GM23338 (cell line): Measurements from ENCODE around the gene ENTR1. TPM values are rescaled to one million over a fixed set of nuclear protein-coding genes. Genes with fewer than 3 reads are reported as not detected.

ENCODE experiments used
- ATAC-seq: fragments of 200-7000 bp; cut with Tn5 transposase; 3 replicates; pipeline ENCODE4 v1.9.1; 2020
- DNase-seq: peaks from one replicate; pipeline ENCODE4 v3.0.0-alpha.2; 2015; ENCODE audit warnings: low spot score
- H2AFZ ChIP-seq: fragments of 200-600 bp; sonication (generic); 2 replicates; pipeline ENCODE4 v1.8.0; 2016; ENCODE audit warnings: antibody characterized with exemption, mild to moderate bottlenecking, moderate library complexity
- H3F3A ChIP-seq: fragments of 200-600 bp; sonication (generic); replicated peaks from 2 replicates; pipeline ENCODE4 v1.8.0; 2017; ENCODE audit warnings: antibody characterized with exemption, mixed run types, low read depth
- H3K27ac ChIP-seq: fragments of 200-600 bp; sonication (generic); 2 replicates; pipeline ENCODE4 v1.6.1; 2016; ENCODE audit warnings: low read depth
- H3K27me3 ChIP-seq: fragments of 200-600 bp; sonication (generic); 2 replicates; pipeline ENCODE4 v1.8.0; 2016; ENCODE audit warnings: mild to moderate bottlenecking, mixed run types, moderate library complexity; ENCODE audit not compliant: insufficient read depth
- H3K36me3 ChIP-seq: fragments of 200-600 bp; sonication (generic); 2 replicates; pipeline ENCODE4 v1.8.0; 2016; ENCODE audit warnings: mild to moderate bottlenecking; ENCODE audit not compliant: insufficient read depth
- H3K4me1 ChIP-seq: fragments of 200-600 bp; sonication (generic); 2 replicates; pipeline ENCODE4 v1.8.0; 2016; ENCODE audit warnings: mild to moderate bottlenecking, moderate library complexity; ENCODE audit not compliant: insufficient read depth
- H3K4me2 ChIP-seq: fragments of 200-600 bp; sonication (generic); 2 replicates; pipeline ENCODE4 v1.7.1; 2017; ENCODE audit warnings: mixed run types
- H3K4me3 ChIP-seq: fragments of 200-600 bp; sonication (generic); 2 replicates; pipeline ENCODE4 v1.6.1; 2016; ENCODE audit warnings: mixed run types
- H3K79me2 ChIP-seq: fragments of 200-600 bp; sonication (generic); replicated peaks from 2 replicates; pipeline ENCODE4 v1.8.0; 2017; ENCODE audit warnings: mild to moderate bottlenecking; ENCODE audit not compliant: insufficient read depth
- H3K9me2 ChIP-seq: fragments of 200-600 bp; sonication (generic); 2 replicates; pipeline ENCODE4 v1.8.0; 2017; ENCODE audit not compliant: insufficient read depth
- H4K20me1 ChIP-seq: fragments of 200-600 bp; sonication (generic); replicated peaks from 2 replicates; pipeline ENCODE4 v1.8.0; 2017; ENCODE audit warnings: mild to moderate bottlenecking; ENCODE audit not compliant: insufficient read depth
- H3K27ac Mint-ChIP-seq: 2 replicates; pipeline ENCODE4 v1.8.0; 2020; ENCODE audit warnings: inconsistent platforms, mild to moderate bottlenecking, moderate library complexity, mixed read lengths
- H3K27me3 Mint-ChIP-seq: 3 replicates; pipeline ENCODE4 v1.8.0; 2022; ENCODE audit warnings: low read depth, mild to moderate bottlenecking, moderate library complexity, mixed read lengths, inconsistent platforms; ENCODE audit not compliant: insufficient read depth, poor library complexity
- H3K36me3 Mint-ChIP-seq: 3 replicates; pipeline ENCODE4 v1.8.0; 2021; ENCODE audit warnings: low read depth, mild to moderate bottlenecking, inconsistent platforms, moderate library complexity, mixed read lengths
- H3K4me1 Mint-ChIP-seq: 3 replicates; pipeline ENCODE4 v1.8.0; 2020; ENCODE audit warnings: mild to moderate bottlenecking, inconsistent platforms, mixed read lengths
- H3K4me3 Mint-ChIP-seq: 3 replicates; pipeline ENCODE4 v1.8.0; 2021; ENCODE audit warnings: moderate library complexity, mild to moderate bottlenecking, inconsistent platforms, mixed read lengths
- H3K9me3 Mint-ChIP-seq: 3 replicates; pipeline ENCODE4 v1.8.0; 2020; ENCODE audit warnings: moderate library complexity, mild to moderate bottlenecking, inconsistent platforms, mixed read lengths
- CTCF ChIP-seq, 2 experiments: fragments of 200-600 bp in 1 of 2; sonication (generic) in 1 of 2; conservative IDR thresholded peaks; 2 replicates each; pipeline versions ENCODE4 v1.5.1 to v1.6.1; 2016 to 2017; ENCODE audit warnings: antibody characterized with exemption in 2 of 2, low read depth in 2 of 2, mild to moderate bottlenecking in 2 of 2, moderate library complexity in 1 of 2
- EZH2 ChIP-seq: fragments of 200-600 bp; sonication (generic); IDR thresholded peaks from one replicate; pipeline ENCODE4 v1.8.0; 2017; ENCODE audit warnings: antibody characterized with exemption, mild to moderate bottlenecking, low read depth; ENCODE audit not compliant: unreplicated experiment
- STAT1 ChIP-seq: IDR thresholded peaks from one replicate; pipeline ENCODE4 v1.6.1; 2016; ENCODE audit warnings: antibody characterized with exemption; ENCODE audit not compliant: unreplicated experiment
- ZNF114 ChIP-seq: fragments of 250-450 bp; sonication (Bioruptor Pico); IDR thresholded peaks from 2 replicates; pipeline ENCODE4 v1.5.0; 2020; ENCODE audit warnings: mild to moderate bottlenecking, moderate library complexity
- ZNF462 ChIP-seq: fragments of 250-450 bp; sonication (Bioruptor Pico); IDR thresholded peaks from 2 replicates; pipeline ENCODE4 v1.5.0; 2020; ENCODE audit warnings: mild to moderate bottlenecking, moderate library complexity
- polyA plus RNA-seq: library from polyadenylated mRNA; unstranded; fragments of >200 nt; fragmentation: Nextera tagmentation; extraction: Ambion mirVana; gene quantifications from 2 replicates; pipeline ENCODE4 v1.2.1, GENCODE V29; 2016
- total RNA-seq: library from RNA; depleted of rRNA; stranded (reverse); fragments of >200 nt; shearing (Covaris generic); gene quantifications from 2 replicates; pipeline ENCODE4 v1.2.3, GENCODE V29; 2014

Gene ENTR1
- total and polyA plus RNA-seq, 2 experiments from 2014 or later, result 25.6 to 91.9 TPM

GRCh38 chr9:136423432-136424146 lies 13.2 kb upstream of the ENTR1 start:
- ATAC-seq (no peak), DNase-seq (no peak)
- Mint-ChIP-seq H3K9me3 (no peaks in the 10 kb centered on the region), H3K4me3 (no peak overlapping the region), H3K36me3 (peaks cover 63% of the 10 kb centered on the region), H3K4me1 (no peaks in the 10 kb centered on the region), H3K27me3 (peaks cover 5% of the 10 kb centered on the region), H3K27ac (no peak overlapping the region)
- no peak overlapping the region for H3K4me3 ChIP-seq
- H4K20me1 ChIP-seq, result peaks cover 4% of the 10 kb centered on the region; the same call in 1 of the 2 replicates
- peaks cover 3% of the 10 kb centered on the region; the same call in 1 of the 2 replicates for H3K36me3 ChIP-seq
- H3F3A ChIP-seq, result 0 out of 2 replicates have a peak, but pooled peaks cover 4% of the 10 kb centered on the region
- H3K27ac ChIP-seq, result no peak overlapping the region
- no peaks in the 10 kb centered on the region for H3K9me2 ChIP-seq
- H3K4me2 ChIP-seq, result no peak overlapping the region
- no peak for TF ChIP-seq EZH2
- no peak for TF ChIP-seq CTCF (conservative IDR thresholded peaks at IDR 0.05; ENCODE audit: low read depth in 2 of 2)
- no peak for TF ChIP-seq ZNF462 (CRISPR knock-in tag)
- no peak for TF ChIP-seq STAT1
- no peak for TF ChIP-seq ZNF114 (CRISPR knock-in tag)
- H3K27me3 ChIP-seq, result no peaks in the 10 kb centered on the region
- H3K4me1 ChIP-seq, result no peaks in the 10 kb centered on the region
- H2AFZ ChIP-seq, result no peak overlapping the region
- H3K79me2 ChIP-seq, result no peaks in the 10 kb centered on the region
